NCI-H82 treated with DMSO at 0.1 percent for 48 hours (cell line): ENCODE data around the gene ZMAT5.
A peak's percentile ranks its signal among the peaks of the same experiment; 100 is the strongest.

Source experiments
- DNase-seq: peaks from one replicate; lab custom pipeline; 2025; ENCODE audit not compliant: unreplicated experiment; lab: John Stamatoyannopoulos, UW

The ZMAT5 gene

DNA sequence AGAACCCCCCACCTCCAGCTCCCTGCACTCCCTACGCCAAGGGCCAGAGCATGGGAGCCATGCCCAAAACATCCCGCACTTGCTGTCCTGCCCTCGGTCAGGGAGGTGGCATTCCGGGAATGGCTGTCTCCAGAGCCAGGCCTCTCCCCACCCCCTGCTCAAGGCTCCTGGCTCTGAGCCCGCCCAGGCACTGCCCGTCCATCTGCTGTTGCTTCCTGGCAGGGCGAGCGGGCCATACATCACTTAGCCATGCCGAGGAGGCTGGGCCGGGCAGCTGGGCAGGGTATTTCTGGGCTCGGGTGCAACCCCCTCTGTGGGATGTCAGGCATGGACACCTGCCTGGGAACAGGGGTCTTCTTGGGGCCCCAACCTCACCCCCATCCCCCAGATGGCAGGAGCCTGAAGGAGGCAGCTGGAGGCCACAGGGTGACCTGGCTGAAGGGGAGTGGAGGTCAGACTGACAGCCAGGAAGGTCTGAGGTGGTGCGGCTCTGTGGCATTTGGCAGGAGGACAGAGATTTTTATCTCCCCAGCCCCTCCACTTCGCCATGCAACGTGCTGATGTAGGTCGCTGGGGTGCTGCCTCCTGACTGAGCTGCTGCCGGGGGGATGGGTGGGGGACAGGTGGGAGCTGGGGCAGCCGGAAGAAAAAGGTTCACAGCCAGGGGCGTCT lies 55.7 kb downstream of the ZMAT5 start:
- DNase-seq = no peak

DNA sequence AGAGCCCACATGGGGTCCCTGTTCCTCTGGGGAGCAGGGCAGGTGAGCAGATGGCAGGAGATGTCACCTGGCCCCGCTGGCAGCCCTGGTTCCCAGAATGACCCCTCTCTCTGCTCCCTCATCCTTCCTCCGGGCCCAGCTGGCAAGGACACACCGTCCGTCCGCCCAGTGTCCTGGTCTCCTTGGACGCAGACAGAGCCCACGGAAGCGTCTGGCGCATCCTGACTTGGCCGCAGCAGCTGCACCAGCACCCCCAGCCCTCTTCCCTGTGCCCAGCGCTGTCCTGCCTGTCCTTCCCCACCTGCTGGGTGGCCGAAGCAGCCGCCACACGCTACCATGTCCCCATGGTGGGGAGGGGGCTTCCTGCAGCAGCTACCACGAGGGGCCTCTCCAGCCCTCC lies 56.6 kb downstream of the ZMAT5 start:
- DNase-seq = no peak

DNA sequence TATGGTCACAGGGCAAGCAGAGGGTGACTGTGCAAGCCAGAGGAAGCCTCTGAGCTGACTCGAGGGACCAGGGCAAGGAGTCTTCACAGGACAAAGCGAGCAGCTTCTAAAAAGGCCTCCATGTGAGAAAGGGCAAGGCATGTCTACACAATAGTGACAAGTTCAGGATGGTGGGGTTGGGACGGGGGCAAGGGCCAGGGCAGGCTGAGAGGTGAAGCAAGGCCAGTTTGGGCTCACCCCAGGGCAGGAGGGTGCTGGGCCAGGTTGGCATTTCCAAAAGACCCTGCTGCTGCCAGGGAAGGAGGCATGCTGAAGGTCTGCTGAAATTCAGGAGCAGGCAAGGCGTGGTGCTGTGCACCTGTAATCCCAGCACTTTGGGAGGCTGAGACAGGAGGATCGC lies 59.3 kb downstream of the ZMAT5 start:
- no peak for DNase-seq

DNA sequence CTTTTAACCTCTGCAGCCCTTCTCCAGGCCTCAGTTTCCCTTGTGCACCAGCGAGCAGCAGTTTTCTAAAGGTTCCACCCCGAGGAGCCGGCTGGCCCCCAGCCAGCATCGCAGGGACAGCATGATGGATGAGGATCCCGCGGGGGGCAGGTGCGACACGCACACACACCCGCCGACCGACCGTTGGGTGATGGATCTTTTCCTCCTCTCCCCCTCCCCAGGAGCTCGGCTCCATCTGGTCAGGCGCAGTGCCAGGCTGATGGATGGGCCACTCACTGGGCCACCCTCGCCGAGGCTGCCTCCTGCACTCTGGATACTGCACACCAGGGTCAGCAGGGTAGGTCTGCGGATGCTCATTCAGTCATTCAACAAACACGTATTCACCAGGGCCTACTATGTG lies 59.8 kb downstream of the ZMAT5 start:
- no peak for DNase-seq

GRCh38 chr22:29706486-29706885 lies 60.3 kb downstream of the ZMAT5 start:
- peak; percentile 20 for DNase-seq

DNA sequence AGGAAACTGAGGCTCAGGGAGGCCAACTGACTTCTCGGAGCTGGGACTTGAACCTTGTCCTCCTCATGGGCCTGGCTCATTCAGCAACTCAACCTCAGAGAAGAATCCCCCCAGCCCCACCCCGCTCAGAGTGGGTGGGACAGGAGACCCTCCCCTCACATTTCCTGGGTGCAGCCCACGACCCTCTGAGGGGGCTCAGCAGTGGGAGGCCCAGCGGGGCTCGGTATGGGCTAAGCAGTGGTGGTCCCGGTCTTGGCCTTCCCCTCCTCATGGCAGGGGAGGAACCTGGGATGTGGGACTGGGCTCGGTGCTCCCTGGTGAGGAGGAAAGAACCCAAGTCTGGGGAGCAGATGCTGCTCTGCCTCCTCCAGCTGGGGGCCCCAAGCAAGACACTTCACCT lies 61.2 kb downstream of the ZMAT5 start:
- DNase-seq = no peak

DNA sequence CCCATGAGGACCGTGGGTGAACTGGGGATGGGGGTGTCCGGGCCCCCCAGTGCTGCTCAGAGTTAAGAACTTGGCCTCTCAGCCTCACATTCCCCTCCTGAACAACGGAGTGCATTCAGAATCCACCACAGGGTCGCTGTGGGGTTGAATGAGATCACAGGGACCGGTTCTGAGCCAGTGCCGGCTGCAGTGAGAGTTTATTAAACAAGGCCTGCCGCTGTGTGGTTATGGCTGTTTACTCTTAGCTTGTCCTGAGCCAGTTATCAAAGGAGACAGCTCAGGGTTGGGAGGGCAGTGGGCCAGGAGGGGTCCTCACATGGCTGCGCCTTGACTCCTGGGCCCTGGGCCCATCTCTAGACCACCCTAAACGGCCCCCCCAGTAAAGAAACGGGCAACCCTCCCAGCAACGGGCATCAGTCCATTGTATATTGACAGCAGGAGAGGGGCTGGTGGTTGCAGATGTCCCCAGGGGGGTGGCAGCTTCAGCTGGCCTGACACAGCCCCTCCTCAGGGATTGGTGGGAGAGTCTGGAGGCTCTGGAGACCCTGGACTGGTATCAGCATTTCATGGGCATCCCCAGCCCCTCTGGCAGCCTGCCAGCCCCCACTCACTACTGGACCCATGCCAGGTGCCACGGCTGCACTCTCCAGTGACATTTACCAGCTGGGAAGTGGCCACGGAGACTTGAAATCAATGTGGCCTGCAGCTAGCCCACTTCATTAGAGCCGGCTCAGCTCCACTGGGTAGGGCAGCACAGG lies 62.1 kb downstream of the ZMAT5 start:
- DNase-seq = no peak

DNA sequence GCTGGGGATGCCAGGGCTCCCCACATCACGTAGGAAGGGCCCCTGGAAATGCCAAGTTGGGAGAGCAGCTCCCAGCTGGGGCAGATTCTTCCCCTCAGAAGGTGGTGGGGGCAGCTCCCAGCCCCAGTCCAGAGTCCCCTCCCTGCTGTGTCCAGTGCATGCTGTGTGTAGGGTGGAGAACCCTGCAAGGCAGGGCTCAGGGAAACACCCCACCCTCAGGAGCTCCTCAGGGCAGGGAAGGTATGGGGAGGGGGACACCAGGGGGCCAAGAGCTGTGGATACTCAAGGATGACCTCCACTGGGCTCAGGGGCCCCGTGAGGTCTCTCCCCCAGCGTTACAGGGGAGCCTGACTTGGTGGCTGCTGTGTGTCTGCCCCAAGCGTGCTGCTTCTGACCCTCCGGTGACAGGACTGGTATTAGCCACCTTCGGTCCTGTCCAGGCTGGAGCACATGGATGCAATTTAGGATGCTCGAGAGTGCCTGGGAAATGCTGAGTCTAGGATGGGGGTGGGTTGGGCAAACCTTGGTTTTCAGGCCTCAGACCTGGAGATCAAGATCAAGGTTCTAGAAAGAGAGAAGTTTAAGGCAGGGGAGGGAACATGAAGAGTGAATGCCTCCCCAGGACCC lies 63.1 kb downstream of the ZMAT5 start:
- DNase-seq = no peak

GRCh38 chr22:29702931-29703501 lies 63.8 kb downstream of the ZMAT5 start:
- no peak for DNase-seq

DNA sequence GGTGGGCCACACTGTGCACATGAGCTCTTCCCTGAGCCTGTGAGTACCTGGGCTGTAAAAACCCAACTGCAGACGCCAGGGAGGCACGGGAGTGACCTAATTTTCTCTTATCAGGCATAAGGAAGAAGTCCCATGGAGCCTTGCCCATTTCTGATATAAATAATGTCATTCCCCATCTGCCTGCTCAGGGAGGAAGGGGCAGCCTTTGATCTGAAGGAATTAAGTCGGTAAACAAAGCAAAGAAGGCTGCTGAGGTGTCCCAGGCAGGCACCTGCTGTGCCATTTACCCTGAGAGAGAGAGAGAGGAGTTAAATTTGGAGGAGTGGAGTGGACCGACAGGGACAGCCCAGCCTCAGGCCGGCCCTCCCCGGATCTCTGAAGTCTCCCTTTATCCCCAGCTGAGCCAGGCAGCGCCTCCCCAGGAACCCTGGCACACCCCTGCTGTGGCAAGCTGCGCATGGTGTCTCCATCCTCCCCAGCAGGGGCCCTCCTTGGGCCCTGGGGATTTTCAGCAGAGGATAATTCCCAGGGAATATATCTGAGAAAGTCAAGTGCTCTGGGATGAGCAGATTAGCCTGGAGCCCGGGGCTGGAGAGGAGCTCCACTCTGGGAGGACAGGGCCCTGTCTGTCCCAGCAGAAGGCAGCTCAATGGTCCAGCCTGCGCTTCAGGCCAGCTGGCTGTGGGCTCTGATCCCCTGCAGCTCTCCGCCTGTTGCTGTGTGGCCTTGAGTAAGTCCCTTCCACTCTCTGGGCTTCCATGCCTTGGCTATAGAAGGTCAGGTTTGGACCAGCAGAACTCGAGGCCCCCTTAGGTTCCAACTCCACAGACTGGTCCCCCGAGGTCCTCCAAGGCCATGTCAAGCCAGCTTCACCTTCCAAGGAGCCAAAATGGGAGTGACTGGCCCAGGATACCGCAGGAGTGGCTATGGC lies 64.5 kb downstream of the ZMAT5 start:
- peak; percentile 67 for DNase-seq

DNA sequence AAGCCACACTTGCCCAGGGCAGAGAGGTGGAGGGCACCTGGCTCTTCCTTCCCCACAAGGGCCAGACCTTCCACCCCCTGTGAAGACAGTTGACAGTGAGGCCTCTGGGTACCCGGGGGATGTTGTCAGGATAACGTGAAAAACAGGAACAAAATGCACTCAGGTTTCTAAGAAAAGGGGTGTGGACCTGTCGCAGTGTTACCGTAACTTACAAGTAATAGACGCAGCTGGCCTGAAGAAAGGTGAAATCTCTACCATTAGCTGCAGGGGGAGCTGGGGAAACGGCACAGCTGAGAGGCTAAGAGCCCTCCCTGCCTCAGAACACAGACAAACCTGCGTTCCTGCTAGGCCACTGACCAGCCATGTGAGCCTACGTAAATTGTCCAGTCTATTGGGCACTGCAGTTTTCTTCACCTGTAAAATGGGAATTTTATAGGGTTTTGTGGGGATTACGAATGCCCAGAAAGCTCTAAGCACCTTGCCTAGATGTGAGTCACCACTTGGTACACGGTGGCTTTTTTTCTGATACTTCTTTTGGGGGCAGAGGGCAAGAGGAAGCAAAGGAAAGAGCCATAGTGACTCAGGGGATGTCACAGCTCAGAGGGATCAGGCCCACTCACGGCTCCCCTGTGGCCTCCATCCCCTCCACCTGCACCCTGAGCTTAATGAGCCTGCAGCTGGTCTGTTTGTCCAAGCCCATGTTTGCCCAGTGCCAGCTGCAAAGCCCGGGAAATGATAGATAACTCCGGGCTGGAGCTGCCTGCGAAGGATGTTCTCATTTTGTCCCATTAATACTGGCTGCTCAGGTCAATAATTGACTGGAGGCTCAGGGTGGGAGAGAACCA lies 65.4 kb downstream of the ZMAT5 start:
- DNase-seq = no peak

DNA sequence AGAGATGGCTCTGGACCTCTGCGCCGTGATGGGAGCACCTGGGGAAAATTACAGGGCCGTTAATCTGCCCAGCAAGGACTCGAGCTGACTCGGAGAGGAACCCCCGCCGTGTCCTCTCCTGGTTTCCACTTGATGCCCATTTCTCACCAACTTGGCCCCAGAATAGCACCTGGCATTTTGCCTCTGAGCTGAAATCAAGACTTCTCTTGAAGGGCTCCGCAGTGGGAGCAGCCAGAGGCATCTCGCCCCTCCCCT lies 66.0 kb downstream of the ZMAT5 start:
- no peak for DNase-seq

- DNase-seq = no peak
Observed at GRCh38 chr22:29700206-29700899, 66.5 kb downstream of the ZMAT5 start.

DNA sequence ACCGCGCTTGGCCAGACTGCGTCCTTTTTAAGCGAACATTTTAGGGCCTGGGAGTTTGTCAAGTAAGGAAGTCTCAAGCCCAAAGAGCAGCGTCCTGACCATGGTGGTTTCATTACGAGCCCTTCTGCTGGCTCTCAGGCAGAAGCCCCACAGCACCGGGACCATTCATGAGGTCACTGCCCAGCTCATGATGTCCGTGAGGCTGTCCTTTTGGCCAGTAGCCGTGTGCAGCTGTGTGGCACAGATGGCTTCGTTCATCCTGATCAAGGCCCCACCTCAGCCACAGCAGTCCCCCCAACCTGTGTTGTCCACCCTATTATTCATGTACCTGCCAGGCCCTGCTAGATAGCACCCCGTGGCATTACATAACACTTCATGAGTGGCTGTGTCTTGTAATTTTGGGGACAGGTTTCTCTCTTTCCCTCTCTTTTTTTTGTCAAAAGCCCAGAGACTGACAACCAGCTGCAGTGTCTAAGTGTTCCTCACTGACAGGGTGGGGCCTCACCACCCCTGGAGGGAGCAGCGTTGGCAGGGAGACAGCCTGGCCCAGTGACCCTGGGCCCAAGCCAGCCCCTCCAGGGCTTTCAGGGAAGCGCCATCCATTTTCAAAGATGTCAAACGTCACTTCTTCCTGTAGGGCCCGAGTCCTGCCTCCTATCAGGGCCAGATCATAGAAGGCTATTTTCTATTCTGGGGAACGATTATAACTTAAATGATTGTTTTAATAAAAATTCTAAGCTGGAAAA lies 68.8 kb downstream of the ZMAT5 start:
- no peak for DNase-seq

- no peak for DNase-seq
Observed at GRCh38 chr22:29695129-29695926, 71.5 kb downstream of the ZMAT5 start.

DNA sequence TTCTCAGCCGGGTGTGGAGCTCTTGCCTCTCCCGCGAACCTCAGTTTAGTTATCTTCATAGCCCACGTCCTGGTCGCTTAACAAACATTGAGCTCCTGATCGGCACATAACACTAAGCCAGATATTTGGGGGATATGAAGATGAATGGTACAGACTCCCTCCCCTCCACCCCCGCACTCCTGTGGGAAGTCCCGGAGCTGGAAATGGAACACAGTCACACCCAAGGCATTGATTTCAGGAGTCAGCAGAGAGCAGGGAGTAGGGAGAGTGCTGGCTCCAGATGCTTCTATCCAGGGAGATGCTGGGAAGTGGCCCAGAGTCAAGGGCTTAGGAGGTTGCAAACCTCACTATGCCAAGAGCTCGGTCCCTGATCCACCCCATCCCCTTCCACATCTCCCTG lies 73.1 kb downstream of the ZMAT5 start:
- no peak for DNase-seq

DNA sequence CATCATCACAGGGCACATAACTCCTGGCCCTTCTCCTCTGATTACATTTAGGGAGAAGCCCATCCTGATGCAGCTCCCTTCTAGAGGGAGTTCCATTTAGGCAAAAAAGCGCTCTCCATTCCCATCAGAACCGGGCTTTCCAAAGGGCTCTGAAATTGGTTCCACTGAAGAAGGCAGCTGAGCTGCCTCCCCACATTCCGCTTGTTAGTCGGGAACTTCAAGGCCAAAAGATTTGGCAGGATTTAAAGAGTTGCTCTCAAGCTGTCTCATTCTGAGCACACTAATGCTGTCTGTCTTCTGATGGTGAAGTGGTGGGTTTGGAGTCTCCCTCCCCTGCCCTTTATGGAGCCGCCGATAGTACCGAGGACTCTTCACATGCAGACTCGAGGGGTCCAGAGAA lies 73.6 kb downstream of the ZMAT5 start:
- no peak for DNase-seq

- DNase-seq = no peak
Observed at GRCh38 chr22:29692327-29692640, 74.5 kb downstream of the ZMAT5 start.
